HCT116 (cell line): ENCODE data around the gene UBE2E3. TPM values are rescaled to one million over a fixed set of nuclear protein-coding genes. Genes with fewer than 3 reads are reported as not detected.

ENCODE experiments used
- ATAC-seq: fragments of 200-7000 bp; cut with Tn5 transposase; 2 replicates; pipeline ENCODE4 v1.9.1; 2020; ENCODE audit warnings: mild to moderate bottlenecking, moderate library complexity
- BruUV-seq: library from RNA; stranded (reverse); fragments of 400-500 nt; replicated peaks from 2 replicates; lab custom pipeline; 2021; lab: Mats Ljungman, UMichigan
- CTCF ChIA-PET: fragments of 300-600 bp; sonication (Branson Sonifier 250); formaldehyde crosslinking; loops from one replicate; lab custom pipeline; 2021; ENCODE audit warnings: antibody characterized with exemption; lab: Charles Lee
- POLR2A ChIA-PET: fragments of 300-600, 350-600 bp; sonication (Branson Sonifier 250); formaldehyde crosslinking; loops from one replicate; lab custom pipeline; 2021; ENCODE audit warnings: antibody characterized with exemption; lab: Charles Lee
- RAD21 ChIA-PET, 2 experiments: fragments of 300-600 bp; sonication (Branson Sonifier 250); formaldehyde crosslinking; loops; one replicate each; lab custom pipeline; 2023; ENCODE audit warnings: low total read pairs in 2 of 2; ENCODE audit not compliant: uncharacterized antibody in 2 of 2, unreplicated experiment in 2 of 2, low non-redundant PET in 1 of 2; lab: Charles Lee
- DNase-seq: peaks from one replicate; pipeline ENCODE4 v3.0.0-alpha.2; 2010; ENCODE audit warnings: low read depth, low spot score
- H2AFZ ChIP-seq: fragments of 200-600 bp; shearing (Covaris generic), sonication (generic); 2 replicates; pipeline ENCODE4 v1.6.1; 2017; ENCODE audit warnings: low read depth, mixed run types, mixed read lengths, antibody characterized with exemption, low read length; ENCODE audit not compliant: poor library complexity, severe bottlenecking
- H3K27ac ChIP-seq: 2 replicates; pipeline ENCODE4 v1.5.1; 2012; ENCODE audit warnings: low read depth, low read length
- H3K27me3 ChIP-seq: fragments of 200-600 bp; sonication (generic); 2 replicates; pipeline ENCODE4 v1.6.1; 2016; ENCODE audit warnings: mixed run types, low read length, mixed read lengths; ENCODE audit not compliant: insufficient read depth
- H3K36me3 ChIP-seq, 2 experiments: fragments of 200-500 bp in 1 of 2; fragments of 200-600 bp in 1 of 2; sonication (Bioruptor generic) in 1 of 2; sonication (generic) in 1 of 2; 2 replicates each; pipeline versions ENCODE4 v1.5.1 to v1.6.1; 2014 to 2016; ENCODE audit warnings: low read length in 2 of 2, inconsistent platforms in 1 of 2, mixed read lengths in 1 of 2, mixed run types in 1 of 2; ENCODE audit not compliant: insufficient read depth in 2 of 2, control insufficient read depth in 1 of 2
- H3K4me1 ChIP-seq, 2 experiments: fragments of 200-600 bp in 1 of 2; sonication (generic) in 1 of 2; 2 replicates each; pipeline versions ENCODE4 v1.5.1 to v1.6.1; 2012 to 2017; ENCODE audit warnings: low read length in 2 of 2, inconsistent platforms in 1 of 2, mild to moderate bottlenecking in 1 of 2, mixed read lengths in 1 of 2, mixed run types in 1 of 2, moderate library complexity in 1 of 2; ENCODE audit not compliant: insufficient read depth in 2 of 2, control insufficient read depth in 1 of 2
- H3K4me2 ChIP-seq: fragments of 200-600 bp; sonication (generic); 2 replicates; pipeline ENCODE4 v1.6.1; 2017; ENCODE audit warnings: mixed run types, low read length, mixed read lengths
- H3K4me3 ChIP-seq, 2 experiments: fragments of 200-600 bp in 1 of 2; sonication (generic) in 1 of 2; replicated peaks in 1 of 2; 2 replicates each; pipeline ENCODE4 v1.5.1; 2011 to 2016; ENCODE audit warnings: low read length in 2 of 2, control low read depth in 1 of 2, low read depth in 1 of 2, mild to moderate bottlenecking in 1 of 2, mixed read lengths in 1 of 2, mixed run types in 1 of 2
- H3K79me2 ChIP-seq: fragments of 200-600 bp; sonication (generic); 2 replicates; pipeline ENCODE4 v1.6.1; 2017; ENCODE audit warnings: mild to moderate bottlenecking, mixed run types, low read length, moderate library complexity, mixed read lengths; ENCODE audit not compliant: insufficient read depth
- H3K9ac ChIP-seq: fragments of 200-600 bp; sonication (generic); 2 replicates; pipeline ENCODE4 v1.6.1; 2016; ENCODE audit warnings: low read length, mixed read lengths
- H3K9me2 ChIP-seq: fragments of 200-600 bp; sonication (generic), shearing (Covaris generic); 2 replicates; pipeline ENCODE4 v1.6.1; 2017; ENCODE audit warnings: mixed run types, mild to moderate bottlenecking, moderate library complexity; ENCODE audit not compliant: insufficient read depth
- H3K9me3 ChIP-seq, 2 experiments: fragments of 200-500 bp in 1 of 2; fragments of 200-600 bp in 1 of 2; sonication (Bioruptor generic) in 1 of 2; sonication (generic) in 1 of 2; 2 replicates each; pipeline ENCODE4 v1.6.1; 2014 to 2017; ENCODE audit warnings: low read length in 2 of 2, mixed read lengths in 2 of 2, inconsistent platforms in 1 of 2, low read depth in 1 of 2, mild to moderate bottlenecking in 1 of 2, mixed run types in 1 of 2, moderate library complexity in 1 of 2; ENCODE audit not compliant: control insufficient read depth in 1 of 2, insufficient read depth in 1 of 2
- H4K20me1 ChIP-seq: fragments of 200-600 bp; sonication (generic), shearing (Covaris generic); 2 replicates; pipeline ENCODE4 v1.6.1; 2017; ENCODE audit warnings: mixed run types, mild to moderate bottlenecking, moderate library complexity; ENCODE audit not compliant: insufficient read depth
- RAD21 ChIP-seq: IDR thresholded peaks from 2 replicates; pipeline ENCODE4 v1.6.1; 2012; ENCODE audit warnings: low read depth, mild to moderate bottlenecking
- REST ChIP-seq: IDR thresholded peaks from 2 replicates; pipeline ENCODE4 v1.6.1; 2012; ENCODE audit warnings: low read depth
- SRF ChIP-seq: IDR thresholded peaks from 2 replicates; pipeline ENCODE4 v1.6.1; 2012; ENCODE audit warnings: low read depth
- intact Hi-C: fragments of 100-400 bp; cut with micrococcal nuclease; formaldehyde crosslinking; loops from 2 replicates; pipeline ENCODE4 v1.10.0; 2022
- total RNA-seq: library from RNA; stranded (reverse); gene quantifications from one replicate; pipeline ENCODE4 v1.2.1, GENCODE V29; 2021; ENCODE audit not compliant: unreplicated experiment

UBE2E3 gene
- total RNA-seq, 1 experiment from 2014 or later = 64.2 TPM

GRCh38 chr2:180947208-180947689 lies 33.2 kb upstream of the UBE2E3 start:
- no peaks in the 10 kb centered on the region for H3K36me3 ChIP-seq
- intact Hi-C loops = no loop called here
- no TSS peak for BruUV-seq
- no peak for ATAC-seq
- H3K27me3 ChIP-seq = no peaks in the 10 kb centered on the region
- TF ChIP-seq REST (no peak), SRF (no peak)
- no peaks in the 10 kb centered on the region for H3K4me1 ChIP-seq
- H3K27ac ChIP-seq = no peak overlapping the region
- H4K20me1 ChIP-seq = no peaks in the 10 kb centered on the region
- ChIA-PET RAD21 (no interaction called here), POLR2A (no interaction called here), CTCF (no interaction called here)
- H3K9ac ChIP-seq = no peak overlapping the region
- H3K9me2 ChIP-seq = no peaks in the 10 kb centered on the region
- DNase-seq = no peak
- H3K79me2 ChIP-seq = no peaks in the 10 kb centered on the region
- H2AFZ ChIP-seq = no peak overlapping the region
- no peaks in the 10 kb centered on the region for H3K9me3 ChIP-seq
- no peak overlapping the region for H3K4me3 ChIP-seq
- H3K4me2 ChIP-seq = no peak overlapping the region

GRCh38 chr2:180949896-180950295 lies 30.5 kb upstream of the UBE2E3 start:
- no peaks in the 10 kb centered on the region for H3K36me3 ChIP-seq
- H3K27me3 ChIP-seq = no peaks in the 10 kb centered on the region
- ATAC-seq (no peak), DNase-seq (no peak)
- H2AFZ ChIP-seq = no peak overlapping the region
- no peak for TF ChIP-seq RAD21
- no TSS peak for BruUV-seq
- no peaks in the 10 kb centered on the region for H3K9me2 ChIP-seq
- ChIA-PET RAD21 (no interaction called here), POLR2A (no interaction called here), CTCF (no interaction called here)
- H4K20me1 ChIP-seq = no peaks in the 10 kb centered on the region
- H3K9me3 ChIP-seq = no peaks in the 10 kb centered on the region
- H3K9ac ChIP-seq = no peak overlapping the region
- H3K4me3 ChIP-seq = no peak overlapping the region
- intact Hi-C loops = no loop called here
- no peak overlapping the region for H3K27ac ChIP-seq
- H3K4me1 ChIP-seq = no peaks in the 10 kb centered on the region
- H3K79me2 ChIP-seq = no peaks in the 10 kb centered on the region
- no peak overlapping the region for H3K4me2 ChIP-seq
